Activated naive CD4-positive, alpha-beta T cell treated with anti-CD3 and anti-CD28 coated beads for 36 hours (primary cell): ENCODE results near the gene GSG1L. TPM values are rescaled to one million over a fixed set of nuclear protein-coding genes. Genes with fewer than 3 reads are reported as not detected.

Experiments used
- CTCF ChIA-PET: fragments of 350-600 bp; sonication (Branson Sonifier 250); formaldehyde crosslinking; loops from one replicate; lab custom pipeline; 2021; ENCODE audit warnings: antibody characterized with exemption; lab: Charles Lee
- DNase-seq: peaks from one replicate; pipeline ENCODE4 v3.0.0-alpha.2; 2020
- H3K27ac Mint-ChIP-seq: one replicate; pipeline ENCODE4 v1.8.0; 2021; ENCODE audit warnings: mild to moderate bottlenecking, mixed read lengths
- H3K27me3 Mint-ChIP-seq: one replicate; pipeline ENCODE4 v1.8.0; 2021; ENCODE audit warnings: low read depth, mixed read lengths
- H3K36me3 Mint-ChIP-seq: one replicate; pipeline ENCODE4 v1.8.0; 2021; ENCODE audit warnings: low read depth, mixed read lengths
- H3K4me1 Mint-ChIP-seq: one replicate; pipeline ENCODE4 v1.8.0; 2021; ENCODE audit warnings: low read depth, mixed read lengths
- H3K4me3 Mint-ChIP-seq: one replicate; pipeline ENCODE4 v1.8.0; 2021; ENCODE audit warnings: mild to moderate bottlenecking, moderate library complexity, mixed read lengths
- H3K9me3 Mint-ChIP-seq: one replicate; pipeline ENCODE4 v1.8.0; 2021; ENCODE audit warnings: mixed read lengths
- intact Hi-C: fragments of 100-400 bp; cut with micrococcal nuclease; formaldehyde crosslinking; loops from one replicate; pipeline ENCODE4 v1.15.1; 2023
- total RNA-seq, 2 experiments: library from RNA; stranded (reverse); gene quantifications; one replicate each; pipeline ENCODE4 v1.2.3, GENCODE V29; 2021

Gene GSG1L
- total RNA-seq, 2 experiments from 2014 or later = not detected

DNA sequence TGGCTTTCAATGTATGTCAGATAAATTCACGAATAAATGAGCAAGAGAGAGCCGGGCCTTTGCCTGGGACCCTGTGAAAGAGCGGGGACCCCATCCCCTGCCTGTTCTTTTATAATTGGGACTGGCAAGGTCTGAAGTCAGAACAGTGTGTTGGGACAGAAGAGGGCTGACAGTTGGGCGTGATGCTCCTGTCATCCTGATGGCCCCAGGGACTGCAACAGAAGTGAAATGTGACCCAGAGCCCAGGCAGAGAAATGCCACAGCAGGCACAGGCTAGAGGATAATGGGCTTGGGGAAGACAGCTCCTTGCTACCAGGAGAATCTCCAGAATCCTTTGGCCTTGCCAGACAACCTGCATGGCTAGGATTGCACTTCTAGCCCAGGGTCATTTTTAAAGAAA is 37.9 kb downstream of the GSG1L start:
- Mint-ChIP-seq H3K27ac (no peak overlapping the region), H3K27me3 (no peaks in the 10 kb centered on the region), H3K9me3 (peaks cover 12% of the 10 kb centered on the region), H3K36me3 (no peaks in the 10 kb centered on the region), H3K4me3 (no peak overlapping the region), H3K4me1 (no peaks in the 10 kb centered on the region)
- no peak for DNase-seq
- intact Hi-C loops = no loop called here
- CTCF ChIA-PET = no interaction called here

GRCh38 chr16:28019218-28019617 is 44.3 kb downstream of the GSG1L start:
- Mint-ChIP-seq H3K36me3 (no peaks in the 10 kb centered on the region), H3K4me1 (no peaks in the 10 kb centered on the region), H3K9me3 (peaks cover 25% of the 10 kb centered on the region), H3K27ac (no peak overlapping the region), H3K27me3 (peaks cover under 1% of the 10 kb centered on the region), H3K4me3 (no peak overlapping the region)
- intact Hi-C loops = no loop called here
- CTCF ChIA-PET = no interaction called here
- DNase-seq = no peak

DNA sequence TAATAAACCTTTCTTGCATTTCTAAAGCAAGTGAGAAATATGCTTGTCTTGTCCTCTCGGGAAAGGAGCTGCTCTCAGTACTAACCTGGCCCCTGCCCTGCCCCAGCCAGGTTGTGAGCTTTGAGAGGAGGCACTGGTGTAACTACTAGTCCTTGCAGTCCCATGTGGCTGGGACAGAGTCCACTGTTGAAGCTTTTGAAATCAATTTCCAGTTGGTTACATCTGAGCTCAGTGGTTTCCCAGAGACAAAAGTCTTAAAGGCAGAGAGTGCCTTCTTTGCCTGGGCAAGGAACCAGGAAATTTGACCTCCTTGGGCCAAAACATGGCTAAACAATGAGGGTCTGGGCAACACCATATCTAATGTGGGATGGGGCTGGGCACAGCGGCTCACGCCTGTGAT is 48.7 kb downstream of the GSG1L start:
- Mint-ChIP-seq H3K27ac (no peak overlapping the region), H3K27me3 (peaks cover 6% of the 10 kb centered on the region), H3K4me1 (no peaks in the 10 kb centered on the region), H3K9me3 (peaks cover 6% of the 10 kb centered on the region), H3K36me3 (no peaks in the 10 kb centered on the region), H3K4me3 (no peak overlapping the region)
- no peak for DNase-seq
- CTCF ChIA-PET = interaction anchor here (0.7 kb wide), 1 partner anchor 346 kb away, joined by 4 read pairs; no protein-coding TSS in a partner anchor
- intact Hi-C loops = no loop called here

- no peak for DNase-seq
- no peak overlapping the region for H3K27ac Mint-ChIP-seq
- no peak overlapping the region for H3K4me3 Mint-ChIP-seq
- intact Hi-C loops = no loop called here
- no peaks in the 10 kb centered on the region for H3K36me3 Mint-ChIP-seq
- H3K27me3 Mint-ChIP-seq = peaks cover 6% of the 10 kb centered on the region
- CTCF ChIA-PET = no interaction called here
- peaks cover 2% of the 10 kb centered on the region for H3K9me3 Mint-ChIP-seq
- no peaks in the 10 kb centered on the region for H3K4me1 Mint-ChIP-seq
These were observed 49.6 kb downstream of the GSG1L start for GRCh38 chr16:28013878-28014277.

DNA sequence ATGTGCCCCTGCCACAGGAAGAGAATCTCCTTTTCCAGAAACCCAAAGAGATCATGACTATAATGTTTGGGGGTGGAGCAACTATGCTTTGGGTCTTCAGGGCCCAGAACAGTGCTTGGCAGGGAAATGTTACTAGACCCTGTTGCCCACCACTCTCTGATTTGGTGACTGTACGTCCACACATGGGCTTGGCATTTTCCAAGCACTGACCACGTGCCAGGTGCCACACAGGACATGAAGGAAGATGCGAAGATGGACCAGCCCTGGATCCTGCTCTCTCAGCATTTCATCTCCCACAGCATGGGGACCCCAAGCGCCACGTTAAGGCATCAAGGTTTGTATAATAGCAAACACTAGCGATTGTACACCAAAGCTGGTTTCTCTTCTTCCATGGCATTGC is 50.1 kb downstream of the GSG1L start:
- Mint-ChIP-seq H3K36me3 (no peaks in the 10 kb centered on the region), H3K4me1 (no peaks in the 10 kb centered on the region), H3K9me3 (no peaks in the 10 kb centered on the region), H3K4me3 (no peak overlapping the region), H3K27me3 (peaks cover 6% of the 10 kb centered on the region), H3K27ac (no peak overlapping the region)
- no peak for DNase-seq
- intact Hi-C loops = no loop called here
- CTCF ChIA-PET = no interaction called here

GRCh38 chr16:28011971-28012445 is 51.5 kb downstream of the GSG1L start:
- Mint-ChIP-seq H3K27me3 (peaks cover 6% of the 10 kb centered on the region), H3K27ac (no peak overlapping the region), H3K36me3 (no peaks in the 10 kb centered on the region), H3K4me3 (no peak overlapping the region), H3K4me1 (no peaks in the 10 kb centered on the region), H3K9me3 (no peaks in the 10 kb centered on the region)
- intact Hi-C loops = no loop called here
- CTCF ChIA-PET = interaction anchor here (0.7 kb wide), 2 partner anchors 311 to 372 kb away, joined by 3 read pairs; no protein-coding TSS in a partner anchor
- DNase-seq = no peak

DNA sequence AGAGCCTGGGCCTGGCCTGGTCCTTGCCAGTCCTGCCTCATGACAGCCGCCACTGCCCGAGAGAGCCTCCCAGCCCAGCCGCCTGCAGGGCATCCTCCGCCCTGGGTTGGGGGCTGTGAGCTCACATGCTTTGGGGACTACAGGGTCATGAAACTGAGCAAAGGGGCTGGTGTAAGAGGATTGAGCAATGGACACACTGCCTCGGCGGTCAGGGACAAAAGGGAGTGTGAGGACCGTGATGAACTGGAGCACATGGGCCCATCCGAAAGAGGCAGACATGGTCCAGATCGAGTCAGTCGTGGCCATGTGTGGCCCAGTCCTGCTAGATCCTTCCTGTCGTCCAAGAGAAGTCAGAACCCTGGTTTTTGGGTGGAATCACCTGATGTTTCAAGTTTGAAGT is 52.3 kb downstream of the GSG1L start:
- Mint-ChIP-seq H3K4me3 (no peak overlapping the region), H3K9me3 (no peaks in the 10 kb centered on the region), H3K27ac (no peak overlapping the region), H3K4me1 (no peaks in the 10 kb centered on the region), H3K27me3 (peaks cover 6% of the 10 kb centered on the region), H3K36me3 (no peaks in the 10 kb centered on the region)
- DNase-seq = no peak
- CTCF ChIA-PET = no interaction called here
- intact Hi-C loops = no loop called here

GRCh38 chr16:28010671-28011070 is 52.8 kb downstream of the GSG1L start:
- H3K27me3 Mint-ChIP-seq = peaks cover 6% of the 10 kb centered on the region
- DNase-seq = no peak
- intact Hi-C loops = no loop called here

GRCh38 chr16:28009586-28010373 is 53.7 kb downstream of the GSG1L start:
- intact Hi-C loops = no loop called here
- Mint-ChIP-seq H3K27me3 (peaks cover 6% of the 10 kb centered on the region), H3K36me3 (no peaks in the 10 kb centered on the region), H3K27ac (no peak overlapping the region), H3K4me3 (no peak overlapping the region), H3K9me3 (no peaks in the 10 kb centered on the region), H3K4me1 (no peaks in the 10 kb centered on the region)
- no peak for DNase-seq
- CTCF ChIA-PET = no interaction called here

More at GRCh38 chr16:28010671-28011070, 52.8 kb downstream of the GSG1L start:
- H3K27ac Mint-ChIP-seq = no peak overlapping the region
- H3K4me3 Mint-ChIP-seq = no peak overlapping the region
- H3K36me3 Mint-ChIP-seq = no peaks in the 10 kb centered on the region
- H3K4me1 Mint-ChIP-seq = no peaks in the 10 kb centered on the region
- H3K9me3 Mint-ChIP-seq = no peaks in the 10 kb centered on the region
- CTCF ChIA-PET = no interaction called here

DNA sequence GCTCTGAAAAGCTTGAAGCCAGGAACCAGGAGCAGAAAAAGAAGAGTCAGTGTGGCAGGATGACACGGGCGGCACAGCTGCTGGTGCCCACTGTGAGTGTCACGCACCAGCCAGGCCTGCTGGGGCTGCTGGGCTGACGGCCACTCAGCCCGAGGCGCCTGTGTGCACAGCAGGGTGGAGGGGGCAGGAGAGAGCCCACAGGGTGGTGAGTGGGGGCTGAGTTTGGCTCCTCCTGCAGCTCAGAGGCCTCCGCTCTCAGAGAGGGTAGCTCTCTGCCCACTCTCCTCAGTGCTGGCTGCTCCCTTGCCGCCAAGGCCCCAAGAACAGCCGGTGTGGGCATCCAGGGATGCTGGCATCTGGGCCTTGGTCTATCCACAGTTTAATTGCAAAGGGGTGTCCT is 59.6 kb downstream of the GSG1L start:
- CTCF ChIA-PET = interaction anchor here (0.6 kb wide), 1 partner anchor 9 kb away, joined by 4 read pairs; no protein-coding TSS in a partner anchor
- H3K36me3 Mint-ChIP-seq = no peaks in the 10 kb centered on the region

DNA sequence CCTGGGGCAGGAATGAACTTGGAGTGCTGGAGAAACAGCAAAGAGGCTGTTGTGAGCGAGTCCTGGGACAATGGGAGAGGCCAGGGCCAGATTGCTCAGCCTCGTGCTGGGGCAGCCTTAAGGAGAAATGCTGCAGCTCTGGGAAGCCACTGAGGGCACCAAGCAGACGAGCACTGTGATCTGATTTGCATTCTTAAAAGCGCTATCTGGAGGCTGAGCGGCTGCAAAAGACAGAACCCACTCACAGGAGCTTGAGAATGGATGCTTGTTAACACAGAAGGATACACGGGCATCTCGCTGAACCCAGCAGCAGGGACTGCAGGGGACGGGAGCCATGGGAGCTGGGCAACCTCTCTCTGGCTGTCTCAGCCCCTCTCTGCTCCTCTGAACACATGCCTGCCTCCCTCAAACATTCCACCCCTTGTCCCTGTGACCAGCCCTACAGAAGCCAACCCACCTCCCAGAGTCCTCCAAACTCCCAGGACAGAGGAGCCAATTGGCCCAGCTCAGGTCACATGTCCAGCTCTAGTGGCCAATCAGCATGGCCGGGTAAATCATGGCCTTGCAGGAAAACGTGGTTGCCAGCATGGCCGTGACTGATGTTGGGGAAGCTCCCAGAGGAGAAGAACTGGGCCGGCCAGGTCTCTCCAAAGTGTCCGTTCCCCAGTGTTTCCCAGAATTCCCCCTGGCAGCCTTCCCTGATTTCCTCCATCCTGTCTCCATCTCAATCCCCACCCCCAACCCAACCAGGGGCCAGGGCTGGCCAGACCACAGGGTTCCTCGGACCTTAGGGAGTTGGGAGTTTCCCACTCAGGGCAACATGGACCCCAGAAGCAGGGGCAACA is 60.3 kb downstream of the GSG1L start:
- no peaks in the 10 kb centered on the region for H3K27me3 Mint-ChIP-seq
- H3K4me1 Mint-ChIP-seq = no peaks in the 10 kb centered on the region
- DNase-seq = no peak
- intact Hi-C loops = no loop called here
- H3K36me3 Mint-ChIP-seq = no peaks in the 10 kb centered on the region
- H3K4me3 Mint-ChIP-seq = no peak overlapping the region
- H3K27ac Mint-ChIP-seq = no peak overlapping the region
- no peaks in the 10 kb centered on the region for H3K9me3 Mint-ChIP-seq
- CTCF ChIA-PET = interaction anchor here (0.6 kb wide), 1 partner anchor 9 kb away, joined by 4 read pairs; no protein-coding TSS in a partner anchor

More for the DNA sequence above, 59.6 kb downstream of the GSG1L start:
- H3K27ac Mint-ChIP-seq = no peak overlapping the region
- no peaks in the 10 kb centered on the region for H3K27me3 Mint-ChIP-seq
- DNase-seq = no peak
- H3K4me1 Mint-ChIP-seq = no peaks in the 10 kb centered on the region
- no peaks in the 10 kb centered on the region for H3K9me3 Mint-ChIP-seq
- no peak overlapping the region for H3K4me3 Mint-ChIP-seq
- intact Hi-C loops = no loop called here

DNA sequence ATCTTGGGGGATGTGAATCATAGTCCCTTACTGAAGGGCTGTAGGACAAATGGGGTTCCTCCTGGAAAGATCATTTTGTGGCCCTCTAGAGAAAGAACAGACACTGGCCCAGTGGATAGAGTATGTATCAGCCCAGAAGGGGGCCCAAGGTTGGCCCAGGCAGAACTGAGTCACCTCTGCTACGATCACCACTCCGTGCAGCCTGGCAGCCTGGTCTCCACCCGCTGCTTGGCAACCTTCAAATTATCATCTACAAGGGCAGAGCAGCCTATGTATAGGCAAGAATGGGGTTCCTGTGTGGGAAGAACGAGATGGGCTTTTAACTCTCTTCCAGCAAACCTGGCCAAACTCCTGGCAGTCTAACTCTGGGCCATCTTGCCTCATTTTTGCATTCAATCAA is 61.9 kb downstream of the GSG1L start:
- no peaks in the 10 kb centered on the region for H3K9me3 Mint-ChIP-seq
- H3K27me3 Mint-ChIP-seq = no peaks in the 10 kb centered on the region
- no peak overlapping the region for H3K27ac Mint-ChIP-seq
- H3K4me1 Mint-ChIP-seq = no peaks in the 10 kb centered on the region
- H3K4me3 Mint-ChIP-seq = no peak overlapping the region
- CTCF ChIA-PET = no interaction called here
- intact Hi-C loops = no loop called here
- no peaks in the 10 kb centered on the region for H3K36me3 Mint-ChIP-seq
- DNase-seq = no peak
